Thoracic aorta (tissue), 2 donors: ENCODE measurements around the gene ASTN1. TPM values are rescaled to one million over a fixed set of nuclear protein-coding genes. Genes with fewer than 3 reads are reported as not detected.

Source experiments
- ATAC-seq: fragments of 150-250 bp; one replicate; pipeline ENCODE4 v1.8.0; 2017; ENCODE audit warnings: low read depth; ENCODE audit not compliant: insufficient number of reproducible peaks, low FRiP score
- DNase-seq: peaks from one replicate; pipeline ENCODE4 v3.0.0-alpha.2; 2020; ENCODE audit warnings: low spot score
- H3K27ac ChIP-seq, 2 donors: fragments of 200-600 bp; sonication (generic); 1 replicate in 1 of 2; 2 replicates in 1 of 2; pipeline ENCODE4 v1.5.1; 2016; ENCODE audit warnings: mild to moderate bottlenecking in 2 of 2, moderate library complexity in 2 of 2
- H3K27me3 ChIP-seq: fragments of 200-600 bp; sonication (generic); replicated peaks from 2 replicates; pipeline ENCODE4 v1.6.0; 2016; ENCODE audit warnings: mild to moderate bottlenecking; ENCODE audit not compliant: insufficient read depth
- H3K36me3 ChIP-seq: fragments of 200-600 bp; sonication (generic); one replicate; pipeline ENCODE4 v1.5.1; 2016
- H3K4me1 ChIP-seq, 2 donors: fragments of 200-600 bp; sonication (generic); 1 replicate in 1 of 2; 2 replicates in 1 of 2; pipeline versions ENCODE4 v1.5.1 to v1.6.0; 2016; ENCODE audit warnings: low read depth in 2 of 2, mild to moderate bottlenecking in 1 of 2; ENCODE audit not compliant: control insufficient read depth in 1 of 2
- H3K4me3 ChIP-seq: fragments of 200-600 bp; sonication (generic); 2 replicates; pipeline ENCODE4 v1.5.1; 2016; ENCODE audit warnings: mild to moderate bottlenecking
- H3K9me3 ChIP-seq: fragments of 200-600 bp; sonication (generic); 2 replicates; pipeline ENCODE4 v1.5.1; 2016
- CTCF ChIP-seq: fragments of 200-600 bp; sonication (generic); IDR thresholded peaks from one replicate; pipeline ENCODE4 v1.5.1; 2019; ENCODE audit warnings: antibody characterized with exemption
- total RNA-seq, 2 donors: library from RNA; depleted of rRNA; stranded (reverse); fragments of >200 nt; gene quantifications; one replicate each; pipeline versions ENCODE4 v1.1.0 to v1.2.3, GENCODE V29; 2016

Gene ASTN1
- under 1 TPM; 0.41 to 0.42 TPM for total RNA-seq

DNA sequence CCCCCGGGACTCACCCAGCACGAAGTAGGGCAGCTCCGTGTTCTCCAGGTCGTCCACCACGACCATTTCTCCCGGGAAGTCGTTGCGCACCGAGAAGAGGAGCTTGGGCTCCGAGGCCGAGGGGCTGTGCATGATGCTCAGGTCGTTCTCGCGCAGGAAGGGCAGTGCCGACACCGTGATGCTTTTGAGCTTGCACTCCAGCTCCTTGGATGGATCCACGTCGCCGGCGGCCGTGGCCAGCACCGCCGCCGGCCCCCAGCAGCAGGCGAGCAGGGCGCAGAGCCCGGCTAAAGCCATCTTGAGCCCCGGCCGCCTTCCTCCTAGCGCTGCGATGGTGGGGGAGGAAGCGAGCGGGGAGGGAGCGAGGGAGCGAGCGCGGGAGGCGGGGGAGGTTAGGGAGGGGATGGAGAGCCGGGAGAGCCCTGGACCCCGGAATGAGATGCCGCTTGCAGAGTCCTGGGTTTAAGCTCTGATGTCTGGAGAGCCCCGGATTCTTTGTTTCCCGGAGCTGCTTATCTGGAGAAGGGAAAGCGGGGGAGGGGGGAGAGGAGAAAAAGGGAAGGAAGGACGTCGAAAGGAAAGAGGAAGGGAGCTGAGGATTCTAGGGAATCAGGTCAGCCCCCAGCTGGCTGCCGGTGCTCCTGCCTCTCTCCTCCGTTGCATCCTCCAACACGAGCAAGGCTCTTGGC, at the start of gene ASTN1:
Gene ASTN1, minus strand, starts transcription at position 333 of the 689 bp plus-strand sequence. Its CDS starts 36 bp downstream, at position 297.
- no peaks in the 10 kb centered on the region for H3K27me3 ChIP-seq
- no peak for DNase-seq
- H3K27ac ChIP-seq: no peak within 1 kb of the TSS
- peaks cover 3 to 13% of the 10 kb centered on the region in 2 donors for H3K4me1 ChIP-seq
- H3K4me3 ChIP-seq: peak within 1 kb of the TSS; percentile 61
- H3K9me3 ChIP-seq: no peaks in the 10 kb centered on the region
- no peak for ATAC-seq
- H3K36me3 ChIP-seq: no peaks in the 10 kb centered on the region
- no peak for TF ChIP-seq CTCF

GRCh38 chr1:177211231-177211630, 46.7 kb upstream of the ASTN1 start:
- H3K4me3 ChIP-seq: no peak overlapping the region
- ATAC-seq: no peak
- H3K27me3 ChIP-seq: no peaks in the 10 kb centered on the region
- H3K4me1 ChIP-seq: peaks cover 0 to 9% of the 10 kb centered on the region in 2 donors
- H3K27ac ChIP-seq: no peak overlapping the region
- no peaks in the 10 kb centered on the region for H3K9me3 ChIP-seq
- no peak for TF ChIP-seq CTCF
- DNase-seq: no peak
- H3K36me3 ChIP-seq: no peaks in the 10 kb centered on the region

GRCh38 chr1:177210071-177210470, 45.6 kb upstream of the ASTN1 start:
- TF ChIP-seq CTCF: no peak
- no peak overlapping the region for H3K27ac ChIP-seq
- ATAC-seq: no peak
- DNase-seq: no peak
- H3K4me1 ChIP-seq: peaks cover 0 to 9% of the 10 kb centered on the region in 2 donors
- H3K9me3 ChIP-seq: no peaks in the 10 kb centered on the region
- no peaks in the 10 kb centered on the region for H3K27me3 ChIP-seq
- no peaks in the 10 kb centered on the region for H3K36me3 ChIP-seq
- no peak overlapping the region for H3K4me3 ChIP-seq

GRCh38 chr1:177209357-177209756, 44.8 kb upstream of the ASTN1 start:
- H3K4me3 ChIP-seq: no peak overlapping the region
- no peak for TF ChIP-seq CTCF
- H3K27ac ChIP-seq: no peak overlapping the region
- no peak for ATAC-seq
- DNase-seq: peak; percentile 39
- H3K27me3 ChIP-seq: no peaks in the 10 kb centered on the region
- no peaks in the 10 kb centered on the region for H3K36me3 ChIP-seq
- no peaks in the 10 kb centered on the region for H3K9me3 ChIP-seq
- peaks cover 0 to 9% of the 10 kb centered on the region in 2 donors for H3K4me1 ChIP-seq

DNA sequence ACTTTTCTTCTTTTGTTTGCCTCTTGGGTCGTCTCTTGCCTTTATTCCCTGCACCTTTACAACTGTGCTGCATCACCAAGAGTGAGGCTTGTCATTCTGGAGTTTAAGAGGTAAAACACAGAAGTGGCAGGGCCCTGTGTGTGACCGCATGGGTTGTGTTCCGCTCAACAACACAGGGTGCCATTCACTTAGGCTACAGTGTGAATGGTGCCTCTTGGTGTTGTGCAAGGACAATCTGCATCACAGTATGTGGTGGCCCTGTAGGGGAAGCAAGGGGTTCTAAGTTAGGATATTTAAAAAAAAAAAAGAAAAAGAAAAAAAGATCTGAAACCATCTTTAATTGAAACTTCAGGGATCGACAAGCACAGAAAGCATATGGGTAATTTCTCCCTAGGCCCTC, 44.4 kb upstream of the ASTN1 start:
- no peak for TF ChIP-seq CTCF
- no peaks in the 10 kb centered on the region for H3K36me3 ChIP-seq
- H3K9me3 ChIP-seq: no peaks in the 10 kb centered on the region
- H3K4me3 ChIP-seq: no peak overlapping the region
- no peak overlapping the region for H3K27ac ChIP-seq
- DNase-seq (no peak), ATAC-seq (no peak)
- H3K27me3 ChIP-seq: no peaks in the 10 kb centered on the region
- peaks cover 0 to 9% of the 10 kb centered on the region in 2 donors for H3K4me1 ChIP-seq
